Thyroid gland (tissue), 4 donors: ENCODE results near the gene CDK9. TPM values are rescaled to one million over a fixed set of nuclear protein-coding genes. Genes with fewer than 3 reads are reported as not detected.
A peak's percentile ranks its signal among the peaks of the same experiment; 100 is the strongest.

Experiments
- DNase-seq, 2 donors: peaks; one replicate each; pipeline ENCODE4 v3.0.0-alpha.2; 2019
- H3K27ac ChIP-seq, 3 donors: fragments of 200-600 bp; sonication (generic); 1 replicate in 2 of 3; 2 replicates in 1 of 3; pipeline ENCODE4 v1.5.1; 2016 to 2019; ENCODE audit warnings: mild to moderate bottlenecking in 1 of 3, moderate library complexity in 1 of 3
- H3K27me3 ChIP-seq: fragments of 200-600 bp; sonication (generic); one replicate; pipeline ENCODE4 v1.5.1; 2019
- H3K36me3 ChIP-seq, 2 donors: fragments of 200-600 bp; sonication (generic); one replicate each; pipeline ENCODE4 v1.5.1; 2016 to 2019
- H3K4me1 ChIP-seq, 2 donors: fragments of 200-600 bp; sonication (generic); one replicate each; pipeline ENCODE4 v1.5.1; 2017 to 2019
- H3K4me3 ChIP-seq, 3 donors: fragments of 200-600 bp; sonication (generic); replicated peaks in 1 of 3; 1 replicate in 2 of 3; 2 replicates in 1 of 3; pipeline ENCODE4 v1.5.1; 2016; ENCODE audit warnings: mild to moderate bottlenecking in 1 of 3
- H3K9me3 ChIP-seq: fragments of 200-600 bp; sonication (generic); one replicate; pipeline ENCODE4 v1.5.1; 2017
- POLR2A ChIP-seq, 2 donors: fragments of 450-650 bp; IDR thresholded peaks; one replicate each; pipeline ENCODE4 v1.6.1; 2017; ENCODE audit warnings: antibody characterized with exemption in 2 of 2, mild to moderate bottlenecking in 2 of 2, moderate library complexity in 1 of 2
- WGBS, 2 donors: methylation state at CpG; one replicate each; pipeline ENCODE4 v1.1.5; 2017; 5-methylcytosine and 5-hydroxymethylcytosine counted together
- intact Hi-C: fragments of 100-400 bp; cut with DNase I; formaldehyde crosslinking; loops from one replicate; pipeline ENCODE4 v1.15.1; 2023
- total RNA-seq, 4 donors: library from RNA; depleted of rRNA; stranded (reverse); fragments of >200 nt; gene quantifications; one replicate each; pipeline ENCODE4 v1.2.3, GENCODE V29; 2016
- TF ChIP-seq, protein P1 (sequence below), 6 experiments: fragments of 200-600 bp in 3 of 6; fragments of 450-650 bp in 3 of 6; sonication (generic) in 3 of 6; IDR thresholded peaks; one replicate each; pipeline ENCODE4 v1.5.1; 2016 to 2019; ENCODE audit warnings: antibody characterized with exemption in 6 of 6, mild to moderate bottlenecking in 2 of 6, inconsistent platforms in 1 of 6, moderate library complexity in 1 of 6

The CDK9 gene
- total RNA-seq, 4 donors from 2014 or later, result 47.5 to 85.2 (median 78.3) TPM

DNA sequence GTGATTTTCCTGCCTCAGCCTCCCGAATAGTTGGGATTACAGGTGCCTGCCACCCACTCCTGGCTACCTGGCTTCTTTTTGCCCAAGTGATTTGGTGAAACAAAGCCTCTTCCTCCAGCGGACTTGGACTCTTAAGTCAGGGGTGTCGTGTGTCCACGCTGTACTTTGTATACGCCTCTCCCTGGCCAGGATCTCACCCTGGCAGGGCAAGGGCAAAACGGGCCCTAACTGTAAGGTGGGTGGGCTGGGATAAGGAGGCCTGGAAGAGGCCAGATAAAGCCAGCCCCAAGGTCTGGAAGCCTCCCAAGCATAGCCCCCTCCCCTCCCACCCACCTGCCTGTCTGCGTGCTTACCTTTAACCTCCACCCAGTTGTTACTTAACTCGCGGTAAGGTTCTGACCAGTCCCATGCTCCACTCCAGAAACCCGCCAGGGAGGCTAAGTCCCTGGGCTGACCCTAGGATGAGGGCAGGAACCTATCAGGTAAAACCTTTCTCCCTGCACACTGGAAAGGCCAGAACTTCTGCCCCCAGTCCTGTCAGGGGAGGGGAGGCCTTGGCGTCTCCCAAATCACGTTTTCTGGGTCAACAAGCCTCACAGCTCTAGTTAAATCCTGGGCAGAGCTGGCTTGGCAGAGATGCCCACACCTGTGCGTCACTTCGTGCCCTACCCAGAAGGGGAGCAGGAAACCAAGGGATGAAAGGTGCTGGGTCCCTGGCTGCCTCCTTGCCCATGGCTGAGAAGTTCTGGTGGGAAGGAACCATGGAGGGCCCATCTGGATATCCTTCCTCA is 8.4 kb downstream of the CDK9 start:
- no peaks in the 10 kb centered on the region for H3K9me3 ChIP-seq
- WGBS, 2 donors, result 75 to 87% methylated on average over 9 to 12 of the region's 14 CpGs
- no peak overlapping the region for H3K27ac ChIP-seq
- no peak overlapping the region for H3K4me3 ChIP-seq
- intact Hi-C loops, result no loop called here
- H3K36me3 ChIP-seq, result peaks cover 25 to 33% of the 10 kb centered on the region in 2 donors
- DNase-seq, result no peak
- TF ChIP-seq, protein P1, sequence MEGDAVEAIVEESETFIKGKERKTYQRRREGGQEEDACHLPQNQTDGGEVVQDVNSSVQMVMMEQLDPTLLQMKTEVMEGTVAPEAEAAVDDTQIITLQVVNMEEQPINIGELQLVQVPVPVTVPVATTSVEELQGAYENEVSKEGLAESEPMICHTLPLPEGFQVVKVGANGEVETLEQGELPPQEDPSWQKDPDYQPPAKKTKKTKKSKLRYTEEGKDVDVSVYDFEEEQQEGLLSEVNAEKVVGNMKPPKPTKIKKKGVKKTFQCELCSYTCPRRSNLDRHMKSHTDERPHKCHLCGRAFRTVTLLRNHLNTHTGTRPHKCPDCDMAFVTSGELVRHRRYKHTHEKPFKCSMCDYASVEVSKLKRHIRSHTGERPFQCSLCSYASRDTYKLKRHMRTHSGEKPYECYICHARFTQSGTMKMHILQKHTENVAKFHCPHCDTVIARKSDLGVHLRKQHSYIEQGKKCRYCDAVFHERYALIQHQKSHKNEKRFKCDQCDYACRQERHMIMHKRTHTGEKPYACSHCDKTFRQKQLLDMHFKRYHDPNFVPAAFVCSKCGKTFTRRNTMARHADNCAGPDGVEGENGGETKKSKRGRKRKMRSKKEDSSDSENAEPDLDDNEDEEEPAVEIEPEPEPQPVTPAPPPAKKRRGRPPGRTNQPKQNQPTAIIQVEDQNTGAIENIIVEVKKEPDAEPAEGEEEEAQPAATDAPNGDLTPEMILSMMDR (IDR thresholded peaks at IDR 0.05), result no peak
- TF ChIP-seq POLR2A (IDR thresholded peaks at IDR 0.05), result no peak
- peaks cover 13 to 26% of the 10 kb centered on the region in 2 donors for H3K4me1 ChIP-seq
- no peaks in the 10 kb centered on the region for H3K27me3 ChIP-seq

- peak overlapping the region; percentile 15 to 35 (median 17) for H3K27ac ChIP-seq
Observed at GRCh38 chr9:127796225-127796813, 10.5 kb downstream of the CDK9 start.

DNA sequence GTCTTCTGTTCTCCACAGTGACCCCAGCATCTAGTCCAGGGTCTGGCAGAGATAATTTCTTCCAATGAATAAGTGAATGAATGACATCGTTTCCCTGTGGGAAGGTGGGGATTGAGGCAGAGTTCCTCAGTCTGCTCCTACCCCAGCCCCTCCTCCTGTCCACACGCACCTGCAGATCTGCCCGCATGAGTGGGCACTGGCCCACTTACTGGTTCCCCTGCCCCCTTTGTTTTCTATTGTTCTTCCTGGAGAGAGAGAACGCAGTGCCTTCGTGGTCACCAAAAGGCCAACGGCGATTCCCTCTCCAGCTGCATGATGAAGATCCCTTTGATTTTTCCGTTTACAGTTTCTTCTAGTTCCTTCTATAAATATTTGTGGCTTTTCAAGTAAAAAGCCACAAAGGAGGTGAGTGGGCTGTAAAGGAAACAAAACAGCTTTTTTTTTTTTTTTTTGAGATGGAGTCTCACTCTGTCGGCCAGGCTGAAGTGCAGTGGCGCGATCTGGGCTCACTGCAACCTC is 11.1 kb downstream of the CDK9 start:
- 22 to 23% methylated on average over 11 of the region's 11 CpGs for WGBS, 2 donors
- H3K9me3 ChIP-seq, result no peaks in the 10 kb centered on the region
- peak; percentile 38 to 45 for DNase-seq
- no peaks in the 10 kb centered on the region for H3K27me3 ChIP-seq
- peak overlapping the region; percentile 15 to 35 (median 17) for H3K27ac ChIP-seq
- TF ChIP-seq, protein P1 (IDR thresholded peaks at IDR 0.05), result no peak
- H3K4me1 ChIP-seq, result peaks cover 13 to 26% of the 10 kb centered on the region in 2 donors
- intact Hi-C loops, result no loop called here
- no peak overlapping the region for H3K4me3 ChIP-seq
- peaks cover 0 to 6% of the 10 kb centered on the region in 2 donors for H3K36me3 ChIP-seq

More at GRCh38 chr9:127796225-127796813, 10.5 kb downstream of the CDK9 start:
- Histone ChIP-seq H3K9me3 (no peaks in the 10 kb centered on the region), H3K27me3 (no peaks in the 10 kb centered on the region), H3K4me1 (peaks cover 13 to 20% of the 10 kb centered on the region in 2 donors), H3K36me3 (peaks cover 4 to 11% of the 10 kb centered on the region in 2 donors), H3K4me3 (no peak overlapping the region)
- WGBS, 2 donors, result 39 to 46% methylated on average over 8 of the region's 8 CpGs
- DNase-seq, result peak; percentile 83 to 92
- TF ChIP-seq, protein P1 (IDR thresholded peaks at IDR 0.05), result no peak
- intact Hi-C loops, result no loop called here

- WGBS, 2 donors, result 37 to 45% methylated on average over 8 to 9 of the region's 10 CpGs
- TF ChIP-seq, protein P1 (IDR thresholded peaks at IDR 0.05), result peak in 3 of 6 experiments; percentile 9 to 45 (median 34)
- no peak for TF ChIP-seq POLR2A (IDR thresholded peaks at IDR 0.05)
- DNase-seq, result no peak
Observed at GRCh38 chr9:127801955-127802575, 16.2 kb downstream of the CDK9 start.

More at GRCh38 chr9:127801955-127802575, 16.2 kb downstream of the CDK9 start:
- Histone ChIP-seq H3K36me3 (peaks cover 3 to 6% of the 10 kb centered on the region in 2 donors), H3K9me3 (no peaks in the 10 kb centered on the region), H3K4me3 (peak overlapping the region in 2 of 3 donors; percentile 16 to 64), H3K27me3 (no peaks in the 10 kb centered on the region), H3K27ac (peak overlapping the region; percentile 76 to 91 (median 88)), H3K4me1 (peaks cover 15 to 31% of the 10 kb centered on the region in 2 donors)
- intact Hi-C loops, result no loop called here
